T-cell (primary cell): Measurements from ENCODE around the gene BCL11B. TPM values are rescaled to one million over a fixed set of nuclear protein-coding genes. Genes with fewer than 3 reads are reported as not detected.

Source experiments
- ATAC-seq, 4 experiments: fragments of 200-7000 bp in 3 of 4; fragments of 150-1000 bp in 1 of 4; cut with Tn5 transposase; replicated peaks in 1 of 4; 1 replicate in 3 of 4; 2 replicates in 1 of 4; pipeline ENCODE4 v1.10.0; 2021; ENCODE audit warnings: moderate library complexity in 3 of 4, mild to moderate bottlenecking in 2 of 4, moderate number of reproducible peaks in 1 of 4
- CTCF ChIA-PET, 2 donors: fragments of 300-600 bp; sonication (Branson Sonifier 250); formaldehyde crosslinking; loops; one replicate each; lab custom pipeline; 2022; ENCODE audit warnings: antibody characterized with exemption in 2 of 2; lab: Charles Lee
- POLR2A ChIA-PET, 2 donors: fragments of 300-600 bp; sonication (Branson Sonifier 250); formaldehyde crosslinking; loops; one replicate each; lab custom pipeline; 2022; ENCODE audit warnings: antibody characterized with exemption in 2 of 2; lab: Charles Lee
- DNase-seq, 35 experiments: peaks; one replicate each; pipeline versions ENCODE4 v3.0.0 to v3.0.0-alpha.2; 2013 to 2023
- H3K27ac ChIP-seq: one replicate; pipeline ENCODE4 v1.5.1; 2013; ENCODE audit warnings: low read length
- H3K27me3 ChIP-seq, 2 experiments: replicated peaks in 1 of 2; 1 replicate in 1 of 2; 2 replicates in 1 of 2; pipeline versions ENCODE4 v1.6.1 to v1.7.0; 2013; ENCODE audit warnings: low read length in 1 of 2, mixed read lengths in 1 of 2; ENCODE audit not compliant: control insufficient read depth in 2 of 2, insufficient read depth in 2 of 2; ENCODE audit errors: extremely low read depth in 1 of 2
- H3K36me3 ChIP-seq, 2 donors: 1 replicate in 1 of 2; 2 replicates in 1 of 2; pipeline versions ENCODE4 v1.6.1 to v1.7.0; 2013; ENCODE audit warnings: low read length in 1 of 2; ENCODE audit not compliant: control insufficient read depth in 2 of 2, insufficient read depth in 1 of 2; ENCODE audit errors: extremely low read depth in 1 of 2
- H3K4me1 ChIP-seq, 2 experiments: 1 replicate in 1 of 2; 2 replicates in 1 of 2; pipeline versions ENCODE4 v1.6.1 to v1.7.0; 2013; ENCODE audit warnings: low read length in 2 of 2, mixed read lengths in 1 of 2; ENCODE audit not compliant: insufficient read depth in 2 of 2, control insufficient read depth in 1 of 2; ENCODE audit errors: extremely low read depth in 1 of 2
- H3K4me3 ChIP-seq, 2 donors: 1 replicate in 1 of 2; 2 replicates in 1 of 2; pipeline versions ENCODE4 v1.5.1 to v1.7.0; 2013; ENCODE audit warnings: mild to moderate bottlenecking in 2 of 2, low read length in 1 of 2, moderate library complexity in 1 of 2; ENCODE audit not compliant: control insufficient read depth in 1 of 2; ENCODE audit errors: extremely low read depth in 1 of 2
- H3K9me3 ChIP-seq: 2 replicates; pipeline ENCODE4 v1.7.0; 2013
- H3K27ac Mint-ChIP-seq, 2 donors: one replicate each; pipeline ENCODE4 v1.8.0; 2020 to 2021; ENCODE audit warnings: mild to moderate bottlenecking in 2 of 2, mixed read lengths in 2 of 2
- H3K27me3 Mint-ChIP-seq, 2 donors: one replicate each; pipeline ENCODE4 v1.8.0; 2021 to 2022; ENCODE audit warnings: mixed read lengths in 2 of 2
- H3K36me3 Mint-ChIP-seq: one replicate; pipeline ENCODE4 v1.8.0; 2021; ENCODE audit warnings: mixed read lengths
- H3K4me1 Mint-ChIP-seq, 3 donors: one replicate each; pipeline ENCODE4 v1.8.0; 2020 to 2022; ENCODE audit warnings: mixed read lengths in 3 of 3, mild to moderate bottlenecking in 1 of 3
- H3K4me3 Mint-ChIP-seq, 3 donors: one replicate each; pipeline ENCODE4 v1.8.0; 2020 to 2022; ENCODE audit warnings: mild to moderate bottlenecking in 3 of 3, mixed read lengths in 3 of 3, moderate library complexity in 3 of 3
- H3K9me3 Mint-ChIP-seq, 3 donors: one replicate each; pipeline ENCODE4 v1.8.0; 2020 to 2022; ENCODE audit warnings: mixed read lengths in 3 of 3
- WGBS: methylation state at CpG from one replicate; pipeline ENCODE4 v1.1.5; 2013; ENCODE audit warnings: missing lambda C conversion rate; ENCODE audit not compliant: insufficient coverage; 5-methylcytosine and 5-hydroxymethylcytosine counted together
- total RNA-seq, 35 experiments: library from RNA in 6 of 35; stranded (reverse) in 6 of 35; fragments of 120-200 nt in 1 of 35; gene quantifications; one replicate each; pipeline versions ENCODE4 v1.2.1 to v1.2.4 and lab custom pipeline; 2013 to 2026

The BCL11B gene
- total RNA-seq, 5 donors from 2014 or later (not counting 1 experiment from before 2014, with no cell fraction given), result 181 to 240 (median 196) TPM

DNA sequence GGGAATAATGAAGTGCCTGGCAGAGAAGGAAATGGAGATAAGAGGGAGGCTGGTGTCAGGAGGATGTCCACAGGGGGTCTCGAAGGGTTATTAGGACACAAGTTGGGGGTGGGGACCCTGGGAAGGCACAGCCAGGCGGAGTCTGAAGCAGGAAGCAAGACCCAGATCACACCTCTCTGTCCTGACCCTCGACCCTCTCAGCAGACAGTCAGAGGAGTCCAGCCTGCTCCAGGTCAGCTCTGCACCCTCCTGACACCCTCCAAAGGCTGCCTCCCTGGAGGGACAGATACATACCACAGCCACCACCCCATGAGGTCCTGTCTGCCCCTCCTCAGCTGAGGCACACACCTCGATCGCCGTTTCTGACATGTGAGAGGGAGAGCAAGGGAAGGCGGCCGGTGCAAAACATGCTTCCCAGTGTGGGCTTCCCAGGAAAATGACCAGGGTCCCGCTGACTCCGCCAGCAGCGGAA lies 9.0 kb downstream of the BCL11B start:
- WGBS, result 2% methylated on average over 9 of the region's 11 CpGs
- CTCF ChIA-PET, result interaction anchor here (0.7 to 3.6 kb wide), 12 partner anchors 9 to 1285 kb away, joined by 3 to 30 read pairs (median 6); partner anchors contain the start of gene BCL11B (in 1 of the 2)

DNA sequence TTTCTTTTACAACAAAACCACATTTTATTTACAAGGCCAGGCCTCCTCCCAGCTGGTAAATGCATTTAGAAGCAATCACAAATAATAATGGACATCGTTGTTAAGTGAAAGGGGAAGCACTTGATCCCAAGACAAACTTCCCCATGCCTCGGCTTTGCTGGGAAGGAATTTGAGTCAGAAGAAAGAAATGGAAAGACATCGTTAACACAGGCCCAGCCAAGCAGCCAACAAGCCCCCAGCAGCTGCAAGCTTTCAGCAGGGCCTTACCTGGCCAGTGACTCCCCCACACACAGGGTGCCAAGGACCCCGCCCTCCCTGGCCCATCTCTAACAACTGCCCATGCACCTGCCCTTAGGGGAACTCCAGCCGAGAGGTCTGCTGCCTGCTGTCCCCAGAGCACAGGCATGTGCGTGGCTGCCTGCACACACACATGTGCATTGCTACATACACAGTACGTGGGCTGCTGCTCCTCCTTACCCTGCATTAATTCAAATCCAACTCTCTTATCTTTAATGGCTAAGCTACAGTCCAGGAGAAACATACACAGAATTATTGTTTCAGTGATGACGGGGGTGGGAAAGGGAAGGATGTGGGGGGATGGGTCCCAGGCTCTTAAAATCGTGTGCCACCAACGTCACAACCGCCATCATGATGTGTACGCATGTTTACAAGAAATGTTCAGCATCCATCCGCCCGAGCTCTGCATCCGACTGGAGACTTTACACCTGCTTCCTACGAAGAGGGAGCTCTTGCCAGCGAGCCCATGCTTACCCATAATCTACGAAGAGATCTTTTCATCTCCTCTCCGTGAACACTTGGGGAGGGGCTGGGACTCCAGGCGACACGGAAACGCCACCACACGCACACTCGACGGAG lies 9.8 kb downstream of the BCL11B start:
- Mint-ChIP-seq H3K36me3 (peaks cover 64% of the 10 kb centered on the region), H3K27me3 (no peaks in the 10 kb centered on the region), H3K4me3 (peak overlapping the region; percentile 94 to 98 (median 96)), H3K9me3 (no peaks in the 10 kb centered on the region), H3K4me1 (peaks cover 96 to 98% (median 97%) of the 10 kb centered on the region in 3 donors), H3K27ac (peak overlapping the region; percentile 99 to 100)
- ChIA-PET POLR2A (interaction anchor here (0.6 to 2.1 kb wide), 22 partner anchors 9 to 1659 kb away, joined by 3 to 23 read pairs (median 6); partner anchors contain the start of gene BCL11B (in 1 of the 2)), CTCF (interaction anchor here (0.6 to 3.6 kb wide), 20 partner anchors 9 to 1284 kb away, joined by 3 to 30 read pairs (median 5); partner anchors contain the start of gene BCL11B (in 1 of the 2))
- peak in 34 of 35 experiments; percentile 75 to 98 (median 93) for DNase-seq
- H3K9me3 ChIP-seq, result no peaks in the 10 kb centered on the region
- peak overlapping the region; percentile 28 to 90 for H3K4me3 ChIP-seq
- peak overlapping the region; percentile 99 for H3K27ac ChIP-seq
- peaks cover 0 to 39% of the 10 kb centered on the region in 2 donors for H3K36me3 ChIP-seq
- 3% methylated on average over 11 of the region's 25 CpGs for WGBS
- H3K4me1 ChIP-seq, result peaks cover 58 to 82% of the 10 kb centered on the region in 2 experiments
- H3K27me3 ChIP-seq, result no peaks in the 10 kb centered on the region
- ATAC-seq, result peak; percentile 59 to 71 (median 60)

More for the DNA sequence above, 9.0 kb downstream of the BCL11B start:
- no peaks in the 10 kb centered on the region for H3K9me3 Mint-ChIP-seq
- H3K36me3 Mint-ChIP-seq, result peaks cover 59% of the 10 kb centered on the region
- ATAC-seq (no peak), DNase-seq (peak in 3 of 35 experiments; percentile 30 to 38 (median 36))
- Histone ChIP-seq H3K27me3 (no peaks in the 10 kb centered on the region), H3K4me3 (peak overlapping the region; percentile 46 to 90), H3K36me3 (peaks cover 0 to 34% of the 10 kb centered on the region in 2 donors), H3K9me3 (no peaks in the 10 kb centered on the region), H3K27ac (peak overlapping the region; percentile 99), H3K4me1 (peaks cover 53 to 75% of the 10 kb centered on the region in 2 experiments)
- peak overlapping the region; percentile 99 to 100 for H3K27ac Mint-ChIP-seq
- H3K27me3 Mint-ChIP-seq, result no peaks in the 10 kb centered on the region
- H3K4me1 Mint-ChIP-seq, result peaks cover 94 to 97% (median 96%) of the 10 kb centered on the region in 3 donors
- POLR2A ChIA-PET, result interaction anchor here (0.6 to 2.1 kb wide), 14 partner anchors 9 to 172 kb away, joined by 3 to 23 read pairs (median 6); partner anchors contain the start of gene BCL11B (in 1 of the 2)
- H3K4me3 Mint-ChIP-seq, result peak overlapping the region; percentile 94 to 98 (median 96)

DNA sequence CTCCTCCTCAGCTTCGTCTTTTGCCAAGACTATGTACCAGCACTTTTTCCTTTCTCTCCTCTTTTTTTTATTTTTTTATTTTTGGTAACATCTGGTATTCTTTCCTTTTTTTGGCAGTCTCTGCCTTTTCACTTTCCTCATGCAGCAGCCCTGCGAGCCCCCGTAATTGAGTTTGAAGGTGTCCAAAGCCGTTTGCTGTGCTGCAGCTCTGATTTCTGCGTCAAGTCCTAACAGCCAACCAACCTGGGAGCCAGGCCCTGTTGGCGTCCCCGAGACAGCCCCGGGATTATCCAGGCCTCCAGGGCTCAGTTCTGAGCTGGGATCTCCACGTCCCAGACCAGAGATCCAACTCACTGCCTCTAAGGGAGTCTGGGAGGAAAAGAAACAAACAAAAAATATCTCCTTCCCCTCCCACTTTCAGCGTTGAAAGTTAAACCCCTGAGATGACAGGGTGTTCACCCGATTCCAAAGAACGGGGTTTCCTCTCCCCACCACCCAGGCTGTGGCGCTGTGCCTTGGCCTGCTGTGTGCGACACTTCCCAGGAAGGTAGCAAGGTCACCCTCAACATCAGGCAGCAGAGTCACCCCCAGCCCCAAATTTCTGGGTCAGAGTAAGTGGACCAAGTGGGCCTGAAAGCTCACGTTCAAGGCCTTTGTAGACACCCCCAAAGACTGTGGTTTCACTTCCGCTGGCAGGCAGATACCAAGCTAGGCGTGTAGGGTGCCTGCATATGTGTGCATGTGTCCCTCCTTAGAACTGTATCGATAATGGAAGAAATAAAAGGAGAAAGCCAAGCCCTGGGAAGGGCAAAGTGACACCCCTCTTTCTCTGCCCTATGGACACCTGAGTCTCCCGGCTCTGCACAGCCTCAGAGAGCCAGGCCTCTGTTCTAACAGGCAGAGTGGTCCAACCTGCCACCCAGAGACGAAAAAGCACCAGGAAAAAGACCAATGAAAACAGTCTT lies 11.1 kb downstream of the BCL11B start:
- 7% methylated on average over 3 of the region's 20 CpGs for WGBS
- peaks cover 67 to 87% of the 10 kb centered on the region in 2 experiments for H3K4me1 ChIP-seq
- CTCF ChIA-PET, result interaction anchor here (0.8 to 3.6 kb wide), 7 partner anchors 10 to 73 kb away, joined by 3 to 30 read pairs (median 7); no protein-coding TSS in a partner anchor
- peak overlapping the region; percentile 94 to 98 (median 96) for H3K4me3 Mint-ChIP-seq
- H3K4me1 Mint-ChIP-seq, result peaks cover 97 to 99% (median 98%) of the 10 kb centered on the region in 3 donors
- H3K27me3 ChIP-seq, result no peaks in the 10 kb centered on the region
- H3K9me3 ChIP-seq, result no peaks in the 10 kb centered on the region
- ATAC-seq, result peak; percentile 15 to 64 (median 54)
- peak overlapping the region; percentile 28 to 90 for H3K4me3 ChIP-seq
- peak overlapping the region; percentile 99 to 100 for H3K27ac Mint-ChIP-seq
- H3K9me3 Mint-ChIP-seq, result no peaks in the 10 kb centered on the region
- H3K36me3 Mint-ChIP-seq, result peaks cover 65% of the 10 kb centered on the region
- H3K27ac ChIP-seq, result peak overlapping the region; percentile 99
- peaks cover 5 to 52% of the 10 kb centered on the region in 2 donors for H3K36me3 ChIP-seq
- POLR2A ChIA-PET, result interaction anchor here (0.6 to 2.3 kb wide), 10 partner anchors 8 to 81 kb away, joined by 3 to 17 read pairs (median 5); no protein-coding TSS in a partner anchor
- DNase-seq, result peak in 34 of 35 experiments; percentile 57 to 83 (median 70)
- H3K27me3 Mint-ChIP-seq, result no peaks in the 10 kb centered on the region

DNA sequence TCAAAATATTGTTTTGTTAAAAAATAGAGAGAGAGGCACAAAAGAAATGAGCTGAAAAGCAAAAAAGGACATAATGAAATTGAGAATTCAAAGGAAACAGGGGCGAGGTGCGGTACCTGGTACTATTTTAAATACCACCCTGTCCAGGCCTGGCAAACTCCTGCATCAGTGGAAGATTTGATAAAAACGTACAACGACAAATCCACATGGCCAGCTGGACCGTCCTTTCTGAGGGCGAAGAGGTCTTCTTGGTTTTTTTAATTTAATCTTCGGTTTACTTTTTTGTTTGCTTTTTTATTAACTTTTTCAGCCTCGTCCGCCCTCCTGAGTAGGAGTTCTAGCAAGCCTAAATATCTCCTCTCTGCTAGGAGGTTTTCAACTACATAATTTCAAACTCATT lies 11.9 kb downstream of the BCL11B start:
- Mint-ChIP-seq H3K9me3 (no peaks in the 10 kb centered on the region), H3K4me3 (peak overlapping the region; percentile 94 to 98 (median 96)), H3K27me3 (no peaks in the 10 kb centered on the region), H3K36me3 (peaks cover 64% of the 10 kb centered on the region), H3K27ac (peak overlapping the region; percentile 99 to 100), H3K4me1 (peaks cover 97 to 99% (median 99%) of the 10 kb centered on the region in 3 donors)
- no CpG with 5 or more reads among the region's 9 CpGs for WGBS
- H3K4me1 ChIP-seq, result peaks cover 70 to 89% of the 10 kb centered on the region in 2 experiments
- ChIA-PET POLR2A (interaction anchor here (0.6 to 2.3 kb wide), 4 partner anchors 9 to 81 kb away, joined by 3 to 17 read pairs (median 4); no protein-coding TSS in a partner anchor), CTCF (interaction anchor here (0.8 to 3.6 kb wide), 5 partner anchors 9 to 72 kb away, joined by 3 to 30 read pairs (median 7); no protein-coding TSS in a partner anchor)
- peak overlapping the region; percentile 6 to 90 for H3K4me3 ChIP-seq
- H3K27ac ChIP-seq, result peak overlapping the region; percentile 99
- DNase-seq (peak in 4 of 35 experiments; percentile 19 to 42 (median 25)), ATAC-seq (no peak)
- H3K9me3 ChIP-seq, result no peaks in the 10 kb centered on the region
- H3K36me3 ChIP-seq, result peaks cover 5 to 59% of the 10 kb centered on the region in 2 donors
- H3K27me3 ChIP-seq, result no peaks in the 10 kb centered on the region

DNA sequence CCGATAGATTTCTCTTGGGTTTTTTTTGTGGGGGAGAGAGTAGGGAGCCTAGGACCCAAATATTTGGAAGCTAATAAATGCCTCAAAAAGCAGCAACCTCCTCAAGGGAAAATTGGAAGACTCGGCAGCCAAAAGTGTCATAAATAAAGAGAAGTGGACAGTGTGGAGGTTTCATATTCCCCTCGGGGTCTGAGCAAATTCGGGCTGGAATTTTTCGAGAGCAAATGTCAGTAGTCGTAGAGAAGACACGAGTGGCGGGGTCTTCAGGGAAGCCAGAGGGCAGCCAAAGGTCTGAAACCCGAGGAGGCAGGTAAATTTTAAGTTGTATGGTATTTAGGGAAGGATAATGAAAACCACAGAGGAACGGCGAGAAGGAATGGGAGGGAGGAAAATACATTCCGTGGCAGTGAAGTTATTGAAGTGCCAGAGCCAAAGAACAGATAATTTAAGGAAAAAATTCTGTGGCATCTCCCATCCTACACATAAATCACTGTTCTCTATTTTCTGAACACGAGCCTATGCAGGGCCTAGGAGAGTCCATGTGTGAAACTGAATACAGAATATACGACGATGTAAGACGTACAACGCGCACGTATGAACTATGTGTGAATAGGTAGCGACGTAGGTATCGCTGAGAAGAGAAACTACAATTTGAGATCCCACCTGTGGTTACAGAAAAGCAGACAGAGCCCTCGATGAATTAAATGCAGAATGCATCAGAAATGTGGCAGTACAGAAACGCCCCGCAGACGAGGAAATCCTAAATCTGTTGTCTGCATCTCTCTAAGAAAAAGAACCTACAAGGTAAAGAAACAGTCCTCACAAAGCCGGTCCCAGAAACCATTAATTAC lies 12.9 kb downstream of the BCL11B start:
- peaks cover 64% of the 10 kb centered on the region for H3K36me3 Mint-ChIP-seq
- peak overlapping the region; percentile 99 to 100 for H3K27ac Mint-ChIP-seq
- peaks cover 99% of the 10 kb centered on the region in 3 donors for H3K4me1 Mint-ChIP-seq
- POLR2A ChIA-PET, result interaction anchor here in 1 of 2 donors (0.7 to 2.3 kb wide), 2 partner anchors 17 to 19 kb away, joined by 3 to 17 read pairs; no protein-coding TSS in a partner anchor
- ATAC-seq, result peak; percentile 13 to 58 (median 23)
- Histone ChIP-seq H3K4me3 (peak overlapping the region; percentile 5 to 90), H3K27ac (peak overlapping the region; percentile 99), H3K27me3 (no peaks in the 10 kb centered on the region), H3K4me1 (peaks cover 73 to 90% of the 10 kb centered on the region in 2 experiments), H3K9me3 (no peaks in the 10 kb centered on the region), H3K36me3 (peaks cover 5 to 67% of the 10 kb centered on the region in 2 donors)
- H3K27me3 Mint-ChIP-seq, result no peaks in the 10 kb centered on the region
- no peaks in the 10 kb centered on the region for H3K9me3 Mint-ChIP-seq
- CTCF ChIA-PET, result interaction anchor here in 1 of 2 donors (0.6 to 3.6 kb wide), 3 partner anchors 8 to 29 kb away, joined by 3 to 30 read pairs (median 3); no protein-coding TSS in a partner anchor
- DNase-seq, result peak in 32 of 35 experiments; percentile 48 to 90 (median 71)
- WGBS, result under 1% methylated on average over 16 of the region's 27 CpGs
- H3K4me3 Mint-ChIP-seq, result peak overlapping the region; percentile 94 to 98 (median 96)
